ENCODE data around the gene SPATA32. TPM values are rescaled to one million over a fixed set of nuclear protein-coding genes. Genes with fewer than 3 reads are reported as not detected.

Gene SPATA32
- total RNA-seq, 1 experiment from 2014 or later, result 0.81 TPM

DNA sequence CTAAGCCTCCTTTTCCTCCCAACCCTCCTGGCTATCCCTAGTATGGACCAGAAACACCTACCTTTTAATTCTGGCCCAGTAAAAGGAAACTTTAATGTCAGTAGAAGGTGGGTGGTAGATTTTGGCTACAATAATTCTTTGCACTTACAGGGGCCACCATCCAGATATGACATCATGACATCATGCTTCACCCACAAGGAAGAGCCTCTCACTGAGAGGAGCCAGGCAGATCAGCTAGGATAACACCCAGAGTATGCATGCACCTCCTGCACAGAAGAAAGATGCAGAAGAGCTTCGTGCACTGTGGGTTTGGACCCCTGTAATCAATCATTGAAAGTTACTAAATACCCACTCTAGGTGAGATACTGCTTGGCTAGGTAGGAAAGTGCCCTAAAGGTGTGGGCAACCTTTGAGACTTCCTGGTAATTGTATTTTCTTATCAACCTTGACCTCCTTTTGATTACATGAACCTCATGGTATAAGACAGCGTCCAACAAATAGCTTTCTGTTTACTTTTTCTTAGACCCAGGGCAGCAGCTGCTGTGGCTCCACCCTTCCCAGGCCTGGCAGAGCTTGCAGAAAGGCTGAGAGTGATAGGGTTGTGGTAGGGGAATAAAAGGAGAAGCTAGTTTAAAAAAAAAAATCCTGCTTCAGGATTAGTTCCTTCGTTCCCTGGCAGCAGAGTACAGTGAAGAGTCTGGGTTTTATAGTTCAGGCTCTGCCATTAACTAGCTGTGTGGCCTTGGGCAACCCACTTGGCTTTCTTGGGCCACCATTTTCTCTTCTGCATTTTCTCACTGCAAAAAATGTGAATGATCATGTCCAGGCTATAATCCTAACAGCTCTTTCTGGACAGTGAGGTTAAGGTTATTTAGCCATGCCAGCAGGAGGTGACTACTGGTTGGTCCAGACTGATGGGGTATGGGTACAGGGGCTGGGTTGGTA is 48.8 kb upstream of the SPATA32 start:
- H3K4ac ChIP-seq (ENCODE audit: low read depth, low read length), result no peak overlapping the region
- no peak overlapping the region for H3K4me3 Mint-ChIP-seq
- H3K56ac ChIP-seq (ENCODE audit: insufficient read length, low read depth, low read length), result no peak overlapping the region
- H3K79me2 ChIP-seq (ENCODE audit: insufficient read depth, low read length), result peaks cover 8% of the 10 kb centered on the region; the same call in 1 of the 2 replicates
- no peak overlapping the region for H2AFZ ChIP-seq (ENCODE audit: low read length)
- no peak for DNase-seq
- no peak overlapping the region for H2BK12ac ChIP-seq (ENCODE audit: insufficient read length, low read depth, low read length)
- peaks cover 0 to 8% (median 3%) of the 10 kb centered on the region in 3 experiments; a peak in 4 of 7 replicates for H3K36me3 Mint-ChIP-seq (ENCODE audit: insufficient read depth in 1 of 3, low read depth in 3 of 3)
- peaks cover 3% of the 10 kb centered on the region; the same call in 1 of the 2 replicates for H3K4me1 ChIP-seq (ENCODE audit: insufficient read depth, low read length)
- no peak overlapping the region for H4K91ac ChIP-seq (ENCODE audit: insufficient read length, low read depth, low read length)
- H3K18ac ChIP-seq (ENCODE audit: insufficient read length, low read depth, low read length), result no peak overlapping the region
- no peak overlapping the region for H3K4me2 ChIP-seq (ENCODE audit: insufficient read depth, insufficient read length, low read length)
- H3K27ac Mint-ChIP-seq, result no peak overlapping the region
- no peaks in the 10 kb centered on the region for H4K20me1 ChIP-seq (ENCODE audit: control insufficient read depth, insufficient read depth, insufficient read length)
- H3T11ph ChIP-seq (ENCODE audit: low read length), result no peak overlapping the region
- no CpG with 5 or more reads among the region's 3 CpGs for WGBS (ENCODE audit: extremely low coverage, insufficient read length, low lambda C conversion rate)
- no peak overlapping the region for H3K27ac ChIP-seq (ENCODE audit: insufficient read length, low read depth, low read length)
- H2AK5ac ChIP-seq (ENCODE audit: insufficient read length, low read length), result no peak overlapping the region
- no peaks in the 10 kb centered on the region for H3K9me3 Mint-ChIP-seq
- no peak overlapping the region for H4K8ac ChIP-seq (replicated peaks; ENCODE audit: insufficient read length, low read depth, low read length)
- TF ChIP-seq, protein P1, sequence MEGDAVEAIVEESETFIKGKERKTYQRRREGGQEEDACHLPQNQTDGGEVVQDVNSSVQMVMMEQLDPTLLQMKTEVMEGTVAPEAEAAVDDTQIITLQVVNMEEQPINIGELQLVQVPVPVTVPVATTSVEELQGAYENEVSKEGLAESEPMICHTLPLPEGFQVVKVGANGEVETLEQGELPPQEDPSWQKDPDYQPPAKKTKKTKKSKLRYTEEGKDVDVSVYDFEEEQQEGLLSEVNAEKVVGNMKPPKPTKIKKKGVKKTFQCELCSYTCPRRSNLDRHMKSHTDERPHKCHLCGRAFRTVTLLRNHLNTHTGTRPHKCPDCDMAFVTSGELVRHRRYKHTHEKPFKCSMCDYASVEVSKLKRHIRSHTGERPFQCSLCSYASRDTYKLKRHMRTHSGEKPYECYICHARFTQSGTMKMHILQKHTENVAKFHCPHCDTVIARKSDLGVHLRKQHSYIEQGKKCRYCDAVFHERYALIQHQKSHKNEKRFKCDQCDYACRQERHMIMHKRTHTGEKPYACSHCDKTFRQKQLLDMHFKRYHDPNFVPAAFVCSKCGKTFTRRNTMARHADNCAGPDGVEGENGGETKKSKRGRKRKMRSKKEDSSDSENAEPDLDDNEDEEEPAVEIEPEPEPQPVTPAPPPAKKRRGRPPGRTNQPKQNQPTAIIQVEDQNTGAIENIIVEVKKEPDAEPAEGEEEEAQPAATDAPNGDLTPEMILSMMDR (conservative IDR thresholded peaks at IDR 0.05), result no peak
- H2BK15ac ChIP-seq (ENCODE audit: low read depth, low read length), result no peak overlapping the region
- H2BK120ac ChIP-seq (ENCODE audit: low read depth, low read length, poor library complexity, severe bottlenecking), result no peak overlapping the region
- H2BK20ac ChIP-seq (ENCODE audit: low read depth, low read length, poor library complexity, severe bottlenecking), result no peak overlapping the region
- H3K9ac ChIP-seq (ENCODE audit: extremely low read depth, insufficient read length, low read length), result no peak overlapping the region
- no peak overlapping the region for H4K5ac ChIP-seq (ENCODE audit: insufficient read length, low read depth, low read length)
- no peaks in the 10 kb centered on the region; the same call in 1 of the 2 replicates for H3K27me3 ChIP-seq (ENCODE audit: insufficient read depth, low read length)
- no peak overlapping the region for H3K23ac ChIP-seq (ENCODE audit: insufficient read length, low read depth, low read length)
- no peak overlapping the region for H2BK5ac ChIP-seq (ENCODE audit: insufficient read length, low read length)
- no peaks in the 10 kb centered on the region for H3K79me1 ChIP-seq (ENCODE audit: insufficient read depth, low read depth, low read length, poor library complexity, severe bottlenecking)
- peaks cover 36 to 37% of the 10 kb centered on the region in 2 experiments for H3K4me1 Mint-ChIP-seq
- no peaks in the 10 kb centered on the region for H3K9me3 ChIP-seq (ENCODE audit: control insufficient read depth, low read depth, low read length)
- H3K14ac ChIP-seq (ENCODE audit: insufficient read depth, low read length), result no peak overlapping the region
- peaks cover 2% of the 10 kb centered on the region for H3K23me2 ChIP-seq (ENCODE audit: insufficient read length, low read depth, low read length, poor library complexity, severe bottlenecking)
- peaks cover 2% of the 10 kb centered on the region; the same call in 1 of the 2 replicates for H3K27me3 Mint-ChIP-seq (ENCODE audit: low read depth)
